NCI-H510A treated with DMSO at 0.1 percent for 48 hours (cell line): ENCODE measurements around the gene WDFY1.
"Not testable (repeated sequence)": the region's sequence is repeated elsewhere in the genome, so short reads cannot be mapped to it uniquely, and the experiment has no call there.

Experiments
- DNase-seq: peaks from one replicate; lab custom pipeline; 2025; lab: John Stamatoyannopoulos, UW

Gene WDFY1

DNA sequence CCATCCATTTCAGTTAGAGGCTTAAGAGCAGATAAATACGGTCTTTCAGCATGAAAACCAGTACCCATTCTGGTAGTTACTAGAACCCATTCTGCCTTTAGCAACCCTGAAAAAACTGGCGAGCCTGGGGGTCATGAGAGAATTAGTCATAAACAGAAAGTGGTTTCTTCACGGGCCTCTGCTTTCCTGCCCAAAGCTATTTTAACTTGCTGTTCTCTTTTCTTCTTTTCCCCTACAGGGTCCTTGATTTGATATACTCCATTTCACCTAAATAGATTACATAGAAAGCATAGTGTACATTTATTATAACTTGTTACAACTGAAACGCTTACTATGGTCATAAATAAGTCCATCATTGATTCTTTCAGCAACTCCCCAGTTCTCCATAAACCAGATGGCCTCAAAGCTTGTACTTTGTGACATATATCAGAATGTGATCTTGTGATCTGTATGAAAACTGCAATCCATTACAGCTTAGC lies 48.3 kb downstream of the WDFY1 start:
- DNase-seq: no peak

DNA sequence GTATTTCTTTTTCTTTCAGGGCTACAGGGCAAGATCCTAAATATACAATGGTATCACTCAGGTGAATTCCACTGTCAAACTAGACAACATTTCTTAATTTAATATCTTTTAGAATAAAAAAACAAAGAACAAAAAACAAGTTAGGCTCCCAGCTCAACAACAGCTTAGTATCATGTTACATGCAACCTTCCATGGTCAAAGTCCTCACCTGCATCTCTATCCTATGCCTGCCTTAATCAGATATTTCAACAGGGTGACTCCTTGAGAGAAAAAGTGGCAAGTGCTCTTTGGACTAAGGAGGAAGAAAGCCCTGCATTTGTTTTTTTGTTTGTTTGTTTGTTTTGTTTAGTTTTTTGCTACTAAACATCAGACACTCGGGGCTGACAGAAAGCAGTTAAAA lies 50.2 kb downstream of the WDFY1 start:
- no peak for DNase-seq

GRCh38 chr2:223894009-223894408 lies 51.1 kb downstream of the WDFY1 start:
- DNase-seq: no peak

DNA sequence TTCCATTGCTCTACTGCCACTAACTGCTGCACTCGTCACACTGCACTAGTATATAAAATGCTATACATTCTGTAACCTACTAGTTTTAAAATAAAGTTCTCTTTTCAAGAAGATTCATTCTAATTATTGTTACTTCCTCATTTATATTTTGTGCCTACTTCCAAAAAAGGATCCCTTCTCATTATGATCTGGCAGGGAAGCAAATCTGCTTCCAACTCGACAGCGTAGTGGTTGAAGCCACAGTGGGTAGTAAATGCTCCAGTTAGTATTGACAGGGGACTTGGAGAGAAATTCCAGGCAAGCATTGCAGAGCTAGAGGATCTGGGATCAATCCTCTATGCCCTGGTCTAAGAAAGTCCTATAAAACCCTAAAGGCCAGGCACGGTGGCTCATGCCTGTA lies 54.4 kb downstream of the WDFY1 start:
- DNase-seq: no peak

DNA sequence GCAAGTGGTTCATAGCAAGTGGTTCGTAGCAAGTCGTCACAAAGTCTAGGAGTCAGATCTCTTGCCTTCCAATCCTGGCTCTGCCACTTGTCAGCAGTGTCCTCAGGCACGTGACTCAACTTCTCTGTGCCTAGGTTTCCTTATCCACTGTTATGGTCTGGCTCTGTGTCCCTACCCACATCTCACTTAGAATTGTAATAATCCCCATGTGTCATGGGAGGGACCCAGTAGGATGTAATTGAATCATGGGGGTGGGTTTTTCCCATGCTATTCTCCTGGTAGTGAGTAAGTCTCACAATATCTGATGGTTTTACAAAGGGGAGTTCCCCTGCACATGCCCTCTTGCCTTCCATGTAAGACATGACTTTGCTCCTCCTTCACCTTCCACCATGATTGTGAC lies 55.9 kb downstream of the WDFY1 start:
- no peak for DNase-seq

- no peak for DNase-seq
Measured at GRCh38 chr2:223888251-223888650, 56.9 kb downstream of the WDFY1 start.

DNA sequence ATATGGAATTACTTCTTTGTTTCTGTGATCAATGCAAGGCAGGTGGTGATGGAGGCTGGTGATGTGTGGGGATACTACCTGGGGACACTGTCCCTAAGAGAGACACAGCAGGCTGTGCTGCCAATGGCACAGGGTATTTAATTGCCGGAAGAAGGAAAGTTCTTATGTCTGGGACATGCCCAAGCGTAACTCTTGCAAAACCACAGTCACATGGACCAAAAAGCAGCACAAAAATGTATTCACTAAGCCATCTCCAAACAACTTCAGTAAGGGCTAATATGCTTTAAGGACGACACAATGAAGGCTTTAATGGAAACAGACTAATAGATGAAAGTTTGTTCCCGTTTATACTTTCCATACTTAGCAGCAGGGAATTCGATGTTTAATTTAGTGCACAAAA lies 58.0 kb downstream of the WDFY1 start:
- no peak for DNase-seq

- DNase-seq: no peak
Measured at GRCh38 chr2:223886726-223887125, 58.4 kb downstream of the WDFY1 start.

- no peak for DNase-seq
Measured at GRCh38 chr2:223884399-223884798, 60.7 kb downstream of the WDFY1 start.

DNA sequence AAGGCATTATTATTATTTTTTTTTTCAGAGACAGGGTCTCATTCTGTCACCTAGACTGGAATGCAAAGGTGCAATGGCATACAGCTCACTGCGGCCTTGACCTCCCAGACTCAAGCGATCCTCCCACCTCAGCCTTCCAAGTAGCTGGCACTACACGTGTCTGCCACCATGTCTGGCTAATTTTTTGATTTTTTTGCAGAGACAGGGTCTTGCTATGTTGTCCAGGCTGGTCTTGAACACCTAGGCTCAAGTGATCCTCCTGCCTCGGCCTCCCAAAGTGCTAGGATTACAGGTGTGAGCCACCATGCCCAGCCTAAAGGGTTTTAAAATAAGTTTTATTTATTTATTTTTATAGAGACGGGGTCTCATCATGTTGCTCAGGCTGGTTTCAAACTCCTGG lies 62.4 kb downstream of the WDFY1 start:
- no peak for DNase-seq

- no peak for DNase-seq
Measured at GRCh38 chr2:223880796-223881195, 64.3 kb downstream of the WDFY1 start.

- no peak for DNase-seq
Measured at GRCh38 chr2:223877721-223878410, 67.3 kb downstream of the WDFY1 start.

DNA sequence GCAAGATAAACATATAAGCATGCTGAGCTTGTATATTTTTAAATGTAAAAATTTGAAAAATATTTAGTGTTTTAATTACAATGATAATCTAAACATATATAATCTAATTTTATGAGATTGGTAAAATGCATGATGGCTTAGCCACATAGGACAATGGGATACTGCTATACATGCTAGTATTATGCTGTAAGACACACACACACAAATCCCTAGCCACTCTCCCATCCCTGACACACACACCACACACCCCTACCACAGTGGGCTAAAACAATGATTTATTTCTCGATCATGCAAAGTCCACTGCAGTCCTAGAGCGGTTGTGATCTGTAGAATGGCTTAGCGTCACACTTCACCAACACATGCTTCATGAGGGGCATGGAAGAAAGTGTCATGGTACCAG lies 71.5 kb downstream of the WDFY1 start:
- no peak for DNase-seq

DNA sequence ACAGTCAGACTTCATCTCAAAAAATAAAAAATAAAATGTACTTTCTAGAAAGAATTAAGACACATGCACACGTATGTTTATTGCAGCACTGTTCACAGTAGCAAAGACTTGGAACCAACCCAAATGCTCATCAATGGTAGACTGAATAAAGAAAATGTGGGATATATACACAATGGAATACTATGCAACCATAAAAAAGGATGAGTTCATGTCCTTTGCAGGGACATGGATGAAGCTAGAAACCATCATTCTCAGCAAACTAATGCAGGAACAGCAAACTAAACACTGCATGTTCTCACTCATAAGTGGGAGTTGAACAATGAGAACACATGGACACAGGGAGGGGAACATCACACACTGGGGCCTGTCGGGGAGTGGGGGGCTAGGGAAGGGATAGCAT lies 72.4 kb downstream of the WDFY1 start:
- not testable (repeated sequence) for DNase-seq

DNA sequence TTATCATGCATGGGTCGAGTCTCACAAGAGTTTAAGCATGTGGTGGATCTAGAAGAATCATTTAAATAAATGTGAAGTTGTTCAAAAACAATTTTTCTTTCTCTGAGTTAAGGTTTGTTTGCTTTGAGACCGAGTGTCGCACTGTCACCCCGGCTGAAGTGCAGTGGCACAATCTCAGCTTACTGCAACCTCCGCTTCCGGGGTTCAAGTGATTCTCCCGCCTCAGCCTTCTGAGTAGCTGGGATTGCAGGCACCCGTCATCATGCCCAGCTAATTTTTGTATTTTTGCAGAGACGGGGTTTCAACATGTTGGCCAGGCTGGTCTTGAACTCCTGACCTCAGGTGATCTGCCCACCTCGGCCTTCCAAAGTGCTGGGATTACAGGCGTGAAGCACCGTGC lies 73.5 kb downstream of the WDFY1 start:
- DNase-seq: not testable (repeated sequence)

DNA sequence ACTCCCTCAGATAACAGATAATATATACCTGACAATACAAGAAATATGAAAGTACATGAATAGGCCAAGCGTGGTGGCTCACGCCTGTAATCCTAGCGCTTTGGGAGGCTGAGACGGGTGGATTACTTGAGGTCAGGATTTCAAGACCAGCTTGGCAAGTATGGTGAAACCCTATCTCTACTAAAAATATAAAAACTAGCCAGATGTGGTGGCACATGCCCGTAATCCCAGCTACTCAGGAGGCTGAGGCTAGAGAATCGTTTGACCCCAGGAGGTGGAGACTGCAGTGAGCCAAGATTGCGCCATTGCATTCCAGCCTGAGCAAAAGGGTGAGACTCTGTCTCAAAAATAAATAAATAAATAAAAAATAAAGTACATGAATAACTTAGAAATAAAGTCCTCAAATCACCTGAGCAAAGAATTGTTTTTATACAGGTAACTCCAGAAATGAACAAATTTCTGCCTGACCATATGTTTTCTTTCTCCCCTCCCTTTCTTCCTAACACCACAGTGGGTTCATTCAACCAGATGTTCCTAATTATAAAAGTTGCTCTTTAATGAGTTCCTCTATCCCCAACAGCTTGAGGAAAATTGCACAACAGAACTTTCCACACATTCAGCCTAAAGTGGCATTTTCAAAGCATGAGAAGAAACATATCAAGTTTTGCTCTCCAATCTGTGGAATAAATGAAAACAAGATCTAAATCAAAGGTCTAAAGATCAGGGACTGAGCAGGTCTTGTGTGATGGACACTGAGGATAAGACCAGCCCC lies 74.1 kb downstream of the WDFY1 start:
- no peak for DNase-seq

DNA sequence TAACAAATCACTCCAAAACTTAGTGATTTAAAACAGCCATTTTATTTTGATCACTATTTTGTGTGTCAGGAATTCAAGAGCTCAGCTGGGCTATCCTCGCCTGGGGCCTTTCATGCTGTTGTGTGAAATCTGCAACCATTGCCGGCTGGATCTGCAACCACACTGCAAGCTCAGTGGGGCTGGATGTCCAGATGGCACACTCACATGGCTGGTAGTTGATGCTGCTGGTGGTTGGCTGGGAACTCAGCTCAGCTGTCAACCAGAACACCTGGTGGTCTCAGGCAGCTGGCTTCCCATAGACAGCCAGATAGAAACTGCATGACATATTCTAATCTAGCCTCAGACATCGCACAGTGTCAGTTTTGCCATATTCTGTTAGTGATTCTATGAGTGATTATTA lies 77.1 kb downstream of the WDFY1 start:
- no peak for DNase-seq

- DNase-seq: no peak
Measured at GRCh38 chr2:223865907-223866508, 79.1 kb downstream of the WDFY1 start.

DNA sequence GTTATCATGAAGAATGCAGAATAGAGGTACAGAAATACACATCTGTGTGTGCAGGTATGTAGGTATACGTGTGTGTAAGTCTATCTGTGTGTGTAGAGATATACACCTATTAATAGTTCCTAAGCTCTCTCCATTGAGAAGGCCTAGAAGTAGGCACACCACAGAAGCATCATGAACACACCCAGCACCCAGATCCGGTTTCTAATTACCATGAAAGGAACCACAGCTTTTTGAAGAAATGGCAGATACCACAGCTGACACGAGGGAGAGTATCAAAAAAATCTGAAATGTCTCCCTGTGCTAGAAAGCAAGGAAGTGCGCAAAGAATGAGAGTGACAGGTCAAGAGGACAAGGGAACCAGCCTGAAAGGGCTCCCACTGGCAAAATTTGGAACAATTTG lies 80.0 kb downstream of the WDFY1 start:
- DNase-seq: no peak

DNA sequence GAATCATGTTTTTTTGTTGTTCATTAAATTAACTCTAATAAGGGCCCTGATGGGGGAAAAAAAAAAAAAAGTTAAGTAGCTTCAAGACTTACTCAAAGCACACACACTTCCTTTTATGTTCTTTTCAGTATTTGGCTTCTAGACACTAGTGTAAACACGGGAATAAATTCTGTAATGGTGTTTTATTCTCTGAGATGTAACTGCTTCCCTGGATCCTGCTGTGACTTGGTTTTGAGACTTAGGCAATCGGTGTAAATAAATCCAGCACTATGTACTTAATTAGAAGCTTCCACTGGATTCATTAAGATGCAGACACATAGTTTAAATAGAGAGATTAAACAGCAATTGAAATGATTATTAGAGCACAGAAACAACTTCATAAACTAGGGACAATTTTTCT lies 81.6 kb downstream of the WDFY1 start:
- DNase-seq: no peak

DNA sequence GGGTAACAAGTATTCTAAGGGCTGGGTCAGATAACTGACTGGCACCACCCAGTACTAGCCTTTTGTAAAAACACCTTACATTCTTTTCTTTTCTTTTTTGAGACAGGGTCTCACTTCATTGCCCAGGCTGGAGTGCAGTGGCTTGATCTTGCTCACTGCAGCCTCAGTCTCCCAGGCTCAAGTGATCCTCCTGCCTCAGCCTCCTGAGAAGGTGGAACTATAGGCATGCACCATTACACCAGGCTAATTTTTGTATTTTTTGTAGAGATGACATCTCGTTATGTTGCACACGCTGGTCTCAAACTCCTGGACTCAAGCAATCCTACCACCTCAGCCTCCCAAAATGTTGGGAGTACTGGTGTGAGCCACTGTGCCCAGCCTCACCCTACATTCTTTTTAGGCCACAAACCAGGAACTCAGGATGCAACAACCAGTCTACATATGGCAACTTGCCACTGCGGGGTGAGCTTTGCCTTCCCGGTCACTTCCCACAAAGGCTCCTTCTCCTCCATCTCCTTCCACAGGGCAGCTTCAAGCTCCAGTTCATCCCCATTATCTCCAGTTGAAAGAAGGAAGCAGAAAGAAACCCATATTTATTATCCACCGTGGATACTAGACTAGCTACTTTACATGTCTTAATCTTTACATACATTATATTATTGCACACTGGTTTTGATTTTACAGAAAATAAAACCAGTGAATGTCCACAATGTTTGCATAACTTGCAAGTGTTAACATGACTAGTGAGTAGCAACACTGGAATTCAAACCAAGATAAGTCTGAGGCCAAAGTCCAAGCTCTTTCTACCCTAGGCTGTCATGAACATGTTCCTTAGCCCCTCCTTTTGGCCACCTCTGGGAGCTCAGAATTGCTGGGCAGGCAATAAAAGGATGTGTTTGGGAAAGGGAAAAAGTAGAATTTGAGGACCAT lies 84.1 kb downstream of the WDFY1 start:
- no peak for DNase-seq

DNA sequence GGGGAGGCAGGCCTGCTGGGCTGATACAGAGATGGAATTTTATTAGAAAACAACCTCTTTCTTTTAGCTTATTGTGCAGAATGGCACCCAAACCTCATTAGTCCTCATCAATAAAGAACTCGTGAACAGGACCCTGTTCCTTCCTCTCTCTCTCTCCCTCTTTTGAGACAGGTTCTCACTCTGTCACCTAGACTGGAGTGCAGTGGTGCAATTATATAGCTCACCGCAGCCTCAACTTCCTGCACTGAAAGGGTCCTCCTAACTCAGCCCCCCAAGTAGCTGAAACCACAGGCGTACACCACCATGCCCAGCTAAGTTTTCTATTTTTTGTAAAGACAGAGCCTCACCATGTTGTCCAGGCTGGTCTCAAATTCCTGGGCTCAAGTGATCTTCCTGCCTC lies 86.1 kb downstream of the WDFY1 start:
- DNase-seq: no peak
